HEK293 (cell line): Measurements from ENCODE around the gene BLOC1S5.

Experiments used
- CTCF ChIA-PET: fragments of 350-600 bp; formaldehyde crosslinking; extraction: SDS; loops from one replicate; lab custom pipeline; 2021; ENCODE audit warnings: antibody characterized with exemption; lab: Yijun Ruan, JAX
- POLR2A ChIA-PET: fragments of 300-600 bp; formaldehyde crosslinking; extraction: SDS; loops from one replicate; lab custom pipeline; 2020; ENCODE audit warnings: antibody characterized with exemption, inconsistent platforms; lab: Yijun Ruan, JAX
- H3K27ac ChIP-seq: fragments of 200-500 bp; sonication (Bioruptor generic); 2 replicates; pipeline ENCODE4 v1.5.1; 2014; ENCODE audit warnings: low read depth, low read length, control low read depth, inconsistent platforms; ENCODE audit errors: extremely low read depth
- H3K36me3 ChIP-seq, 2 experiments: fragments of 200-500 bp in 1 of 2; sonication (Bioruptor generic) in 1 of 2; 1 replicate in 1 of 2; 2 replicates in 1 of 2; pipeline ENCODE4 v1.5.1; 2014 to 2017; ENCODE audit warnings: inconsistent platforms in 2 of 2, low read length in 2 of 2; ENCODE audit not compliant: control insufficient read depth in 2 of 2, insufficient read depth in 1 of 2
- H3K4me1 ChIP-seq: fragments of 200-500 bp; sonication (Bioruptor generic); 2 replicates; pipeline ENCODE4 v1.5.1; 2014; ENCODE audit warnings: mild to moderate bottlenecking, low read length, inconsistent platforms; ENCODE audit not compliant: control insufficient read depth, insufficient read depth
- H3K4me3 ChIP-seq: 2 replicates; pipeline ENCODE4 v1.5.1; 2011; ENCODE audit warnings: low read depth, mild to moderate bottlenecking, control low read depth, low read length, moderate library complexity
- H3K9me3 ChIP-seq: fragments of 200-500 bp; sonication (Bioruptor generic); 2 replicates; pipeline ENCODE4 v1.5.1; 2014; ENCODE audit warnings: low read depth, low read length, inconsistent platforms; ENCODE audit not compliant: control insufficient read depth, insufficient read depth
- AEBP2 ChIP-seq: fragments of 450-650 bp; formaldehyde crosslinking; IDR thresholded peaks from 2 replicates; pipeline ENCODE4 v1.5.1; 2016; ENCODE audit warnings: missing biosample characterization, missing genetic modification characterization, borderline replicate concordance
- BCL11B ChIP-seq: fragments of 450-650 bp; formaldehyde crosslinking; IDR thresholded peaks from 2 replicates; pipeline ENCODE4 v1.5.1; 2016; ENCODE audit warnings: low read depth, missing biosample characterization, missing genetic modification characterization
- BCL6B ChIP-seq: fragments of 450-650 bp; formaldehyde crosslinking; IDR thresholded peaks from 2 replicates; pipeline ENCODE4 v1.5.1; 2017; ENCODE audit warnings: missing biosample characterization, missing genetic modification characterization
- MEIS1 ChIP-seq: sonication (generic); formaldehyde crosslinking; IDR thresholded peaks from 2 replicates; pipeline ENCODE4 v1.8.1; 2022; ENCODE audit warnings: missing genetic modification reagents, mild to moderate bottlenecking, borderline replicate concordance
- REST ChIP-seq: fragments of 450-650 bp; formaldehyde crosslinking; IDR thresholded peaks from 2 replicates; pipeline ENCODE4 v1.5.1; 2016; ENCODE audit warnings: missing biosample characterization, missing genetic modification characterization
- ZBTB44 ChIP-seq: fragments of 450-650 bp; IDR thresholded peaks from 2 replicates; pipeline ENCODE4 v1.5.1; 2018; ENCODE audit warnings: missing biosample characterization, mild to moderate bottlenecking, missing genetic modification characterization
- ZBTB7A ChIP-seq: fragments of 450-650 bp; formaldehyde crosslinking; IDR thresholded peaks from 2 replicates; pipeline ENCODE4 v1.5.1; 2016; ENCODE audit warnings: low read depth, missing biosample characterization, missing genetic modification characterization
- ZNF10 ChIP-seq: fragments of 450-650 bp; formaldehyde crosslinking; IDR thresholded peaks from 2 replicates; pipeline ENCODE4 v1.5.1; 2017; ENCODE audit warnings: missing biosample characterization, missing genetic modification characterization
- ZNF174 ChIP-seq: fragments of 450-650 bp; formaldehyde crosslinking; IDR thresholded peaks from 2 replicates; pipeline ENCODE4 v1.5.0; 2017; ENCODE audit warnings: missing biosample characterization, mild to moderate bottlenecking, missing genetic modification characterization
- ZNF202 ChIP-seq: fragments of 450-650 bp; formaldehyde crosslinking; IDR thresholded peaks from 2 replicates; pipeline ENCODE4 v1.5.1; 2016; ENCODE audit warnings: missing biosample characterization, missing genetic modification characterization, borderline replicate concordance
- ZNF211 ChIP-seq: fragments of 450-650 bp; formaldehyde crosslinking; IDR thresholded peaks from 2 replicates; pipeline ENCODE4 v1.5.1; 2016; ENCODE audit warnings: low read depth, missing biosample characterization, missing genetic modification characterization
- ZNF280D ChIP-seq: fragments of 450-650 bp; formaldehyde crosslinking; IDR thresholded peaks from 2 replicates; pipeline ENCODE4 v1.5.1; 2016; ENCODE audit warnings: missing biosample characterization, missing genetic modification characterization
- ZNF350 ChIP-seq: fragments of 450-650 bp; formaldehyde crosslinking; IDR thresholded peaks from 2 replicates; pipeline ENCODE4 v1.5.0; 2017; ENCODE audit warnings: missing biosample characterization, mild to moderate bottlenecking, missing genetic modification characterization
- ZNF391 ChIP-seq: fragments of 450-650 bp; formaldehyde crosslinking; IDR thresholded peaks from 2 replicates; pipeline ENCODE4 v1.5.1; 2016; ENCODE audit warnings: low read depth, missing biosample characterization, missing genetic modification characterization, borderline replicate concordance
- ZNF501 ChIP-seq: fragments of 450-650 bp; formaldehyde crosslinking; IDR thresholded peaks from 2 replicates; pipeline ENCODE4 v1.5.1; 2016; ENCODE audit warnings: missing biosample characterization, missing genetic modification characterization
- ZNF585B ChIP-seq: fragments of 450-650 bp; formaldehyde crosslinking; IDR thresholded peaks from 2 replicates; pipeline ENCODE4 v1.5.1; 2016; ENCODE audit warnings: missing biosample characterization, missing genetic modification characterization
- ZNF610 ChIP-seq: fragments of 450-650 bp; formaldehyde crosslinking; IDR thresholded peaks from 2 replicates; pipeline ENCODE4 v1.5.1; 2016; ENCODE audit warnings: missing biosample characterization, missing genetic modification characterization, borderline replicate concordance
- ZNF670 ChIP-seq: fragments of 450-650 bp; formaldehyde crosslinking; IDR thresholded peaks from 2 replicates; pipeline ENCODE4 v1.5.1; 2016; ENCODE audit warnings: missing biosample characterization, missing genetic modification characterization, low read depth
- ZNF692 ChIP-seq: fragments of 450-650 bp; formaldehyde crosslinking; IDR thresholded peaks from 2 replicates; pipeline ENCODE4 v1.5.1; 2016; ENCODE audit warnings: missing biosample characterization, missing genetic modification characterization
- TF ChIP-seq, protein P1 (sequence below): fragments of 450-650 bp; formaldehyde crosslinking; IDR thresholded peaks from 2 replicates; pipeline ENCODE4 v1.5.1; 2016; ENCODE audit warnings: missing biosample characterization, missing genetic modification characterization

BLOC1S5 gene

DNA sequence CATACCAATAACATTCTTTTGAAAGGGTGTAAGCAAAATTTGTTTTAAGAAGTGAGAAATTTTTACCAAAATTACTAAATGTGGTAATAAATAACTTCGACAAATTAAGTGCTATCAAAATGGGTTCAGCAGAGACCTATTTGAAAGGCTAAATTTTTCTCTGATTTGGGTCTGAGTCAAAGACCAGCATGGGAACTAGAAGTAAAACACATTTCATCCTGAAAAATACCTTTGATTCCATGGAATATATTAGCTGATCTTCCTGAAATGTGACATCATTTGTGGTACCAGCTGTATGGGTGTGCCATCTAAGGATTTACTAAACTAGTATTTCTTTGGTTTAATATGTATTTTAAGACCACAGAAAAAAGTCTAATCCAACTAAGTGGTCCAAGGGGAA, 63.6 kb downstream of the BLOC1S5 start:
- Histone ChIP-seq H3K9me3 (no peaks in the 10 kb centered on the region), H3K36me3 (no peaks in the 10 kb centered on the region), H3K27ac (no peak overlapping the region), H3K4me3 (no peak overlapping the region), H3K4me1 (peaks cover 7% of the 10 kb centered on the region; the same call in 1 of the 2 replicates)
- no peak for TF ChIP-seq ZNF391
- TF ChIP-seq ZNF280D (tag by site-specific recombination) = no peak
- TF ChIP-seq BCL11B = no peak
- TF ChIP-seq, protein P1, sequence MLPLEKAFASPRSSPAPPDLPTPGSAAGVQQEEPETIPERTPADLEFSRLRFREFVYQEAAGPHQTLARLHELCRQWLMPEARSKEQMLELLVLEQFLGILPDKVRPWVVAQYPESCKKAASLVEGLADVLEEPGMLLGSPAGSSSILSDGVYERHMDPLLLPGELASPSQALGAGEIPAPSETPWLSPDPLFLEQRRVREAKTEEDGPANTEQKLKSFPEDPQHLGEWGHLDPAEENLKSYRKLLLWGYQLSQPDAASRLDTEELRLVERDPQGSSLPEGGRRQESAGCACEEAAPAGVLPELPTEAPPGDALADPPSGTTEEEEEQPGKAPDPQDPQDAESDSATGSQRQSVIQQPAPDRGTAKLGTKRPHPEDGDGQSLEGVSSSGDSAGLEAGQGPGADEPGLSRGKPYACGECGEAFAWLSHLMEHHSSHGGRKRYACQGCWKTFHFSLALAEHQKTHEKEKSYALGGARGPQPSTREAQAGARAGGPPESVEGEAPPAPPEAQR (tag by site-specific recombination) = no peak
- TF ChIP-seq ZNF692 (tag by site-specific recombination) = no peak
- TF ChIP-seq ZNF211 (tag by site-specific recombination) = no peak
- no peak for TF ChIP-seq BCL6B
- no peak for TF ChIP-seq ZNF350 (tag by site-specific recombination)
- no peak for TF ChIP-seq ZBTB44
- TF ChIP-seq ZNF174 = no peak
- TF ChIP-seq ZBTB7A (tag by site-specific recombination) = no peak
- TF ChIP-seq ZNF610 (tag by site-specific recombination) = no peak
- POLR2A ChIA-PET = no interaction called here
- CTCF ChIA-PET = interaction anchor here (1.5 to 1.9 kb wide), 3 partner anchors 8 to 279 kb away, joined by 3 to 8 read pairs (median 6); no protein-coding TSS in a partner anchor

DNA sequence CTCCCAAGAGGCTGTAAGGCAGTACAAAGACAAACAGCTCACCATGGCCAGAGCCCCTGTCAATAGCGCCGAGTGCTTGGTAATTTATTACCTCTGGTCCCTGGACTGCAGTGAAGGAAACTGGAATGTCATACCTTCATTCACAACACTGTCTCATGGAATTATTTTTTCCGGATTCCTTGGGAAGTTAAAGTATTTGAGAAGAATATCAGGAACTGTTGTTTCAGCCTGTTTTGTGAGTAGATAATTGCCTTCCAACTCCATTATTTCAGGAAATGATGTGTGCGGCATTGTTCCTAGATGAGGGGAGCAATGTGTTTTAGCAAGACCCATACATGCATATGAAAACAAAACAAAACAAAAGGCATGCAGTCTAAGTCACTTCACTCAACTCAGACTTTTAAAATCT, 64.0 kb downstream of the BLOC1S5 start:
- Histone ChIP-seq H3K4me3 (no peak overlapping the region), H3K36me3 (no peaks in the 10 kb centered on the region), H3K4me1 (peaks cover 7% of the 10 kb centered on the region; the same call in 1 of the 2 replicates), H3K9me3 (no peaks in the 10 kb centered on the region), H3K27ac (no peak overlapping the region)
- POLR2A ChIA-PET = no interaction called here
- CTCF ChIA-PET = interaction anchor here (0.7 to 1.9 kb wide), 4 partner anchors 8 to 629 kb away, joined by 3 to 8 read pairs (median 4); no protein-coding TSS in a partner anchor
- no peak for TF ChIP-seq ZNF585B (tag by site-specific recombination)
- peak; percentile 99 for TF ChIP-seq MEIS1 (CRISPR knock-in tag)
- TF ChIP-seq ZNF202 (tag by site-specific recombination) = no peak
- TF ChIP-seq REST (tag by site-specific recombination) = 0 out of 2 replicates have a peak, but pooled peaks have one; percentile 39
- no peak for TF ChIP-seq AEBP2 (tag by site-specific recombination)
- no peak for TF ChIP-seq ZNF10 (tag by site-specific recombination)
- no peak for TF ChIP-seq ZNF501 (tag by site-specific recombination)
- no peak for TF ChIP-seq ZNF670 (tag by site-specific recombination)
